Occipital lobe (tissue), 2 donors: Measurements from ENCODE around the gene PAQR8. TPM values are rescaled to one million over a fixed set of nuclear protein-coding genes. Genes with fewer than 3 reads are reported as not detected.

ENCODE experiments used
- DNase-seq: peaks from one replicate; lab custom pipeline; 2025; lab: John Stamatoyannopoulos, UW
- total RNA-seq: library from RNA; depleted of rRNA; stranded (reverse); fragments of >200 nt; gene quantifications from one replicate; pipeline ENCODE4 v1.2.3, GENCODE V29; 2014

PAQR8 gene
- total RNA-seq, 1 donor from 2014 or later, result 12.8 TPM

DNA sequence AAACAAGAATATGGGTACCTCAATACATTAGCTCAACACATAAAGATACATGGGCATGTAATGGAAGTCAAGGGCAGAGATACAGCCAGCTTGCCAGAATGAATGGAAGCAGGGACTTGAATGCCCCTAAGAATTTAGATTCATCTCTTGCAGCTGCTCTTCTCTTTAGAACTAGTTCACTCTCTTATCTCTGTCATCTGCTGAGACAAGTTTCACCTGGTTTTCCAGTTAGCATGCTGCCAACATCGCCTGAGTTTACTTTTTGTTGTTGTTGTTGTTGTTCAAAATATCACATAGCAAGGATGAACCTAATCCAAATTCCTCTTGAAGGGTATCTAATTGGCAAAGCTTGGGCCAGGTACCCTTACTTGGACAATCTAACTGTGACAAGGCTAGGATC, 14.1 kb upstream of the PAQR8 start:
- no peak for DNase-seq

DNA sequence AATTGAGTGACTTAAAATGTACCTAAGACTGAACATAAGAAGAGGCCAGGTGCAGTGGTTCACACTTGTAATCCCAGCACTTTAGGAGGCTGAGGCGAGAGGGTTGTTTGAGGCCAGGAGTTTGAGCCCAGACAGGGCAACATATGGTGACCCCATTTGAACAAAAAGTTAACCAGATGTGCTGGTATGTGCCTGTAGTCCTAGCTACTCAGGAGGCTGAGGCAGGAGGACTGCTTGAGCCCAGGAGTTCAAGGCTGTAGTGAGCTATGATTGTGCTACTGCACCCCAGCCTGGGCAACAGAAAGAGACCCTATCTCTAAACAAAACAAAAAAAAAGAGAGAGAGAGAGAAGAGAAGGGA, 10.1 kb upstream of the PAQR8 start:
- DNase-seq, result no peak

DNA sequence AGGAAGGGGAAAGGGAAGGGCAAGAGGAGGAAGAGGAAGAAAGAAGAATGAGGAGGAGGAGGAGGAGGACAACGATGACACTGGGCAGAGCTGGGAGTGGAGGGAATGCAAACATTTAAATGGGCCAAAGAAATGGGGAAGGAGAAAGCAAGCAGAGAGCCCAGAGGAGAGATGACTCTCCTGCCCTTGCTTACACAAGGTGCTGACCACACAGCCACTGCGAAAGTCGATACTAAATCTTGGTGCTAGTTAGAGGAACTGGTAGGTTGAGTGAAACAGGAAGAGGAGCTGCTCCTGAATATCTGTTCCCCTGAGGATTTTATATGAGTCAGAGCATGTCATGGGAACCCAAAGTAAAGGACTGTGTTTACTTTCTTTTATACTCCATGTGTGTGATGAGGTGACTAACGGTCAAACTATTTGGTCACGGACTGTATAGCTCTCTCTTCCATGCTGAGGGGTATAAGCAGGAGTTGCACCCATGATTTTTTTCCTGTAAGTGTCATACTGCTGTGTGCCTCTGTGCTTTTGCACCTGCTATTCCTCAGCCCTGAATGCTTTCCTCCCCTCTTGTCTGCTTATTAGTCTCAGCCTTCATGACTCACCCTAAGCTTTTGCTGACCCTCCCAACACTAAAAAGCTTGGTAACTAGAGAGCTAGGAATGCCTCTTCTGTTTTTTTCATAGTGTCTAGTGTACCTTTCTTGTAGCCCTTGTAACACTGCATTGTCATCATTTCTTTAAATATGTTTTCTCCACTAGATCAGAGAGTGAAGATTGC, 9.5 kb upstream of the PAQR8 start:
- no peak for DNase-seq

DNA sequence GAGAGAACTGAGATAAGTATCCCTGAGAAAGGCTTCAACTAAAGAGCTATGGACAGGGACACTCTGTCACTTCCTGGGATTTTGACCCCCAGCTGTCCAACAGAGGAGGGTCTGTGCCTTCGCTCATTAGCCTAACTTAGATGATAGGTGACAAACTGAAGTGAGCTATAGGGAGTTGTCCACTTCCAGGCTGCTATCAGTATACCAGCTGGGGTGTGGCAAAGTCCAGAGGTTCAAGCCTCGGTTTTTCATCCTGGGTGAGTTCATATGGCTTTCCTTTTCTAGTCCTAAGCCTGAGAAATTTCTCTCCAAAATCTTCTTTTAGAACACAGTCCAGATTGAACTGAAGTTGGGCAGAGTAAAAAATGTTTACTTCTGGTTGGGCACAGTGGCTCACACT, 5.9 kb upstream of the PAQR8 start:
- no peak for DNase-seq

DNA sequence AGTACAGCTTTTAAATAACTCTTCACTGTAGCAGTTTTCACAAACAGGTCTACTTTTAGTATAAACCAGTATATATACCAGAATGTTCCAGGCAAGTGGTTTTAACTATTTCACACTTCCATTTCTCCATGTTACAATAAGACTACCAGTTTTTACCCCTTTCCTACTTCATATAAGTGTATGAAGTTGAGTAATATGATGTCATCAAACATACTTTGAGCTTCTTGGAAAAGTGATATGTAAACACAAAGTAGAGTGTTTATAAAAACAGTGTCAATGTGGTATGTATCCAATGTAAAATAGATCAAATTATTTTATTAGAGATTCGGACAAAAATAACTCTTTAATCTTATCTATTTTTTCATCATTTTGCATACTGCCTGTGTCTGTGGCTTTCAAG, 2.5 kb upstream of the PAQR8 start:
- no peak for DNase-seq

DNA sequence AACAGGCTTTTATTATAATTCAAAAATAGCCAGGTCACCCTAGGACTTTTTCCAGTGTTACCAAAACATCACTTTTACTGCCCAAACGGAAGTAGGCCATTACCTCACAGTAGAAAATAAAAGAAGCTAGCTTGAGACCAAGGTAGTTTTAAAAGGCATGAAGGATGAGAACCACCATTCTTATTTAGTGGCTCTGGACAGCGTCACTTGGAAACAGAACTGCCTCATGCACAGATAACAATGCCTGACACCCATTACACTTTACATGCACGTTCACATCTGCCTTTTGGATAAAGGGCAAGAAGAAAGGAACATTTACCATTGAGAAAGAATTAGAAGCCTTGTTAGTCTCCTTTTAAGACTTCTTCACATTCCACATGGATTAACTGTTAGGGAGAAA, 1.9 kb upstream of the PAQR8 start:
- no peak for DNase-seq

DNA sequence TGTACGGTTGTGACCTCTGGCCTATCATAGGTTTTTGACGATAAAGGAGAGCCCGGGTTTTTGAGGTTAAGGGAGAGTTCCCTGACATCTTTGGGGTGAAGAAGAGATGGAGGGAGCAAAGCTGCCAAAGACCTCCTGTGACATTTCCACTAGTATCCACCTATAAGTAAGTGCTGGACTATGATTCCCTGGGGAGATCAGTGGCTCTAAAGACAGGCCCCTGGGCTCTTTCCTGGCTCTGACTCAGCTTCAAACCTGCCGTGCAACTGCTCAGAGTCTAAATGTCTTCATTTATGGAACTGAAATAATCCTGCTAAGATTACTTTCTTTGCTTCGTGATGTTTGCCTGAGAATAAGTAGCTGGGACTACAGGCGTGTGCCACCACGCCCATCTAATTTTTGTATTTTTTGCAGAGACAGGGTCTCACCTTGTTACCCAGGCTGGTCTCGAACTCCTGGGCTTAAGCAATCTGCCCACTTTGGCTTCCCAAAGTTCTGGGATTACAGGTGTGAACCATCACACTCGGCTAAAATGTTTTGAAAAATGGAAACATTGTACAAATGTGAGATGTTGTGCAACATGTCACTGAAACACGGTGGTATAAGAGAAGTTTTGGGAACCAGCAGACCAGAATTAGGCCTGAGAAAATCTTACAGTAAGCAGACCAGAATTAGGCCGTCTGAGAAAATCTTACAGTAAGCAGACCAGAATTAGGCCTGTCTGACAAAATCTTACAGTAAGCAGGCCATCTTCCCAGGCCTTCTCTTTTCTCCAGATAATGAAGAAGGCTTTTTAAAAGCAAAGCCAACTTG, 1.1 kb upstream of the PAQR8 start:
- DNase-seq, result no peak

DNA sequence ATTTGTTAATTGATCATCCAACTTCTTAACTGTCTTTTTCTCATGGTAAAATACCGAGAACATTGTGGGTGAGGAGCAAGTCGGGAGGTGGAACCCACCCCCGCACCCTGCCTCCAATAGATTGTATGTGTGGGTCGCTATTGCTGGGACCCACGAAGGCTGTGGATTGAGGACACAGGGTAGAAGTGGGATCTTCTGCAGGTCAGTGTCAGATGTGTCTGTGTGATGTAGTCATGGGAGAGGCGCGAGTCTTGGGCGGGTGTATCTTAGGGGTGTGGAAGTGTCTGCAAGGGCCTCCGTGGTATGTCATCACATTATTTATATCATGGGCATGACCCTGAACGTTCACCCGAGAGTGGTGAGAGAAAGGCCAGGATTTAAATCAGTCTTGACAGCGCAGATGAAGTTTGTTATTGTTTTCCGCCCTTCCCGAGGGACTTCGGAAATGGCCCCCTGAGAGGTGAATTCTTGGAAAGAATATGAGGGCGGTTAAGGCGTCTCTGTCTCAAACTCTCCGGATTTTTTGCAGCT, 472 bp upstream of the PAQR8 start:
- no peak for DNase-seq

DNA sequence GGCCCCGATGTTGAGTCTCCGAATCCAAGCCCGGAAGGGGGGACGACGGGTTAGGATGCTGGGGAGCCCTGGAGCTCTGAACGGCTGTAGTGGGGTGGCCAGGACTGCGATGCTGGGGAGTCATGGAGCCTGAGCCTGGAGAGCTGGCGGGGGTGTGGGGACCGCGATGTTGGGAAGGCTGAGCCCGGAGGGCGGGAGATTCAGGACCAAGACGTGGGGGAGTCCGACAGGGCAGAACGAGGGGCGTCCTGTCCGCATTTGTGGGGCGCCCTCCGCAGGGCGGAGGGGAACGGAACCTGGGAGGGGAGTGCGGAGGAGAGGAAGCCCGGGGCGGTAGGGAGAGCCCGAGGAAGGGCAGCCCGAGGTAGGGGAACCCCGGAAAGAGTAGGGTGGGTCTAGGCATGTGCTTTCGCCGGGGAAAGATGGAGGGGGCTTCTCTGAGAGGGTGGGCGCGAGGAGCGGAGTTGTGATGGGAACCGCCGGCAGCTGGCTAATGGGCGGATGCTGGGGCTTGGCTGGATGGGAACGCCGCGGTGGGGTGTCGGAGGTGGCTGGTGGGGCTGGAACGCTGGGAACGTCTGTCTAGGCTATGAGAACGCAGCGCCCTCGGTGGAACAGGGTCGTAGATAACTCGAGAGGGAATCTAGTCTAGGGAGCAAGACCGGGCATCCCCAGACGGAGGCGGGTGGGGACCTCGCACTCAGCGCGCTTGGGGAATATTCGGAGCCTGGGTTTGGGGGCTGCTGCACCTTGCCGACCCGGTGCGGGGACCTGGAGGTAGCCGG, 684 bp downstream of the PAQR8 start:
- DNase-seq, result peak; percentile 54

DNA sequence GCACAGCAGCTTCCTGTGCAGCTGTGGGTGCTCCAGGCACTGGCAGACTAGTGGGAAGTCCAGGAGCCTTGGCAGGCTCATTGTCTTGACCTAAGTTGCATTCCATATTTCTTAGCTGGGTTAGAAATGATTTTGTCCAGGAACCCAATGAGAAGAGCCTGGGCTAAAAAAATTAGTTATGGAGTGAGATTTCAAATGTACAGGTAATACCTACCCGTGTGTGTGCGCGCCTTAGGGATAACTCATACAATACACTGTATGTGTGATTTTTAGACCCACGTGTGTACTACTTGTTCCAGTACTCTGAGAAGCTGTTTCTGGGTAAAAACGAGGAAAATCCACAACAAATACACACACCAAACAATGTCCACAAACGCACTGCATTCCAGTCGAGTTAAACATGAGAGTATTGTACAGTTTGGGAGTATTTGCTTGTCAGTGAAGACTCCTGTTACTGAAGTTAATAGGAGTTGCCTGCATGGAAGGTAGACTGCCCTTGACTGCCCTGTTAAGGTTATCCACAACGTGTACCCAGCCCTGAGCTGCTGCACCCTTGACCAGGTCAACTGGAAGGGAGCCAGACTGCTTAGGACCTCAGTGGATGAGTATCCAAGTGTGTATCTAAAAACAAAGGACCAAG, 1.4 kb downstream of the PAQR8 start:
- no peak for DNase-seq

DNA sequence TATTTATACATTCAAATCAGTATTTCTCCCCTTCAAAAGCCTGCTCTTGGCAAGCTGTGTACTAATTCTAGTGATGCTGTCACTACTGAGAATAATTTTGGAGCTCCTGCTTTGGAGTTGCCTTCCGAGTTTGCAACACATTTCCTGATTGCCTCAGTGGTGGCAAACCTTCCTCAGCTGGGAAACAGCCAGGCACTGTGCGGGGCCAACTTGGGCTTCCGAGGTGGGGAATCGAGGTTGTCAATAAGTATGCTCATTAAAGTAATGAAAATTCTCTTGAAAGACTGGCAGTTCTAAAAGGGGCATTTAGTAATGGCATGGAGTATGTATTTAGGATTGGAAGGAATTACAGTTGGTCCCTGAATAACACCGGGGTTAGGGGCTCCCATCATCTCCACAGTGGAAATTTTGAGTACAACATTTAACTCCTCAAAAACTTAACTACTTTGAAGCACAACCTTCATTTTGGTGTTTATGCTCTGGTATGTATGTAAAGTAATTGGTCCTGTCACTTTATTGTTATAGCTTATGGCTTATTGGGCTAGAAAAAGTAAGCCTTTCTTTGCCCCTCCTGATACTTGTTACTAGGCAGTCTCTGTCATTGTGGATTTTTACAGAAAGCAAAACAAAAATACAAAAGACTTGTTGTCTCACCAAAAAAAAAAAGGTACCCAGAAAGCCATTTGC, 2.7 kb downstream of the PAQR8 start:
- peak; percentile 30 for DNase-seq

DNA sequence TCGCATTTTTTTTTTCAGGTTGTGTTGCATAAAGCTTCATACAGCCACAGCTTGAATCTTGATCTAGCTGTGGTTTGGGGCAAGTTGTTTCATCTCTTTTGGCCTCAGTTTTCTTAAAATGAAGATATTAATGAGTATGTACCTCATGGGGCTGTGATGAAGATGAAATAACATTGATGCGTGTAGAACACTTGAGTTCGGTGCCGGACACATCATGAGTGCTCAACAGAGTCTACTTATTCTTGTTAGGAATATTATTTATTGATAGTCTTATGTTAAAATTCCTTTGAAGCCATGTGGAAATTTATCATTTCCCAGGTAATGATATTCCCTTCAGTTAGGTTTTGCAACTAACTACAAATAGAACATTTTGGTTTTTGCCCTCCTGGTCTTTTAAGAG, 3.4 kb downstream of the PAQR8 start:
- no peak for DNase-seq

DNA sequence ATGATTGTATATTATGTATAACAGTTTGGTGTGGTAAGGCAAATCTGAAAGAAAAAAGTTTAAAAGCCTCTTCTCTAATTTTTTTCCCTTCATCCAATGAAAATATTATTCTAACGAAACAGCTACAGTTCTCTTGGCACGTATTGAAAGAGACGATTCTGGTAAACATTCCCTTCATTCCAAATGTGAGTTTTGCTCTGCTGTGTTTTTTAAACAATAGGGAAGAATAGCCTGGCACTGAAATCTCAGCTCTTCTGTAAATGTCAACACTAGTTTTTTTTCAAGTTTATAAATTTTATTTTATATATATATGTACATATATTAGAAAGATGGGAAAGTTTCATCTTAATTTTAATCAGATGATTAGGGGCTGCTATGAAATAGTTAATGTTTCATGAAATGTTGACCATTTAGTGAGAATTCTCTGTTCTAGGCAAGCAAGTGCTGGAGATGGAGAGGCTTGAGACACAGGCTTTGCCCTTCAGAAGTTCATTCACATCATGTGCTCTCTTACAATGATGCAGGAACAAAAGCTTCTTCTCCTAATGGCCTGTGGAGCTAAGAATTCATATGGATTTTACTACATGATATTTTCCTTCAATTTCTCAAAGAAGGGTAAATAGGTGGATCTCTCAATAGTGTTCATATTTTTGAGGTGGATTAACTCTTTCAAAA, 4.1 kb downstream of the PAQR8 start:
- DNase-seq, result no peak

DNA sequence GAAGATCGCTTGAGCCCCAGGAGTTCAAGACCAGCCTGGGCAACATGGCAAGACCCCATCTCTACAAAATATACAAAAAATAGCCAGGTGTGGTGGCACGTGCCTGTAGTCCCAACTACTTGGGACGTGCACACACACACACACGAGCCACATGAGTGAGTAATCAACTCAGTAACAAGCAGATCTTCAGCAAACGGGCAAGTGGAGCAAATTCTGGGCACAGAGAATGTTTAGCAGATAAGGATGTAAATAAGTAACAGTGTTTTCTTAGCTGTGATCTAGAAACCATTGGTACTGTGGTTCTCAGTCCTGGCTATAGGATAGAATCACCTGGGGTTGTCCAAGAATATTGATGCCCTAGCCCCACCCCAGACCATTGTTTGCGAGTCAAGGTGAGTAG, 6.1 kb downstream of the PAQR8 start:
- DNase-seq, result no peak

DNA sequence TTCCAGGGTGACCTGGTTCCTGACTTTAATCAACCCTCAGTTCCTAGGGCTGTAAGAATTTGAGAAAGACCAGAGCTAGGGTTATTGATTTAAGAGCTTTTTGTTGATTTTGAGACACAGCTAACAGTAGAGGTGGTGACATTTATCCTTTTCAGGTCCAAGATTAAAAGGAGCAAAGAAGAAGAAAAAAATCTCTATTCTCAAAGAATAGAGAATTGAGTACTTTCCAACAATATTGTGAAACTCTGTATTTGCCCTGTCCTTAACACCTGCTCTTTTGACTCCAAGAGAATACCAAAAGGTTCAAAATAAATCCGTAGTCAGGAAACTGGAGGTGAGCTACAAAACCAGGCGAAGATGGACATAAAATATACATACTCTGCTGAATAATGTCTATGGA, 7.3 kb downstream of the PAQR8 start:
- DNase-seq, result no peak

DNA sequence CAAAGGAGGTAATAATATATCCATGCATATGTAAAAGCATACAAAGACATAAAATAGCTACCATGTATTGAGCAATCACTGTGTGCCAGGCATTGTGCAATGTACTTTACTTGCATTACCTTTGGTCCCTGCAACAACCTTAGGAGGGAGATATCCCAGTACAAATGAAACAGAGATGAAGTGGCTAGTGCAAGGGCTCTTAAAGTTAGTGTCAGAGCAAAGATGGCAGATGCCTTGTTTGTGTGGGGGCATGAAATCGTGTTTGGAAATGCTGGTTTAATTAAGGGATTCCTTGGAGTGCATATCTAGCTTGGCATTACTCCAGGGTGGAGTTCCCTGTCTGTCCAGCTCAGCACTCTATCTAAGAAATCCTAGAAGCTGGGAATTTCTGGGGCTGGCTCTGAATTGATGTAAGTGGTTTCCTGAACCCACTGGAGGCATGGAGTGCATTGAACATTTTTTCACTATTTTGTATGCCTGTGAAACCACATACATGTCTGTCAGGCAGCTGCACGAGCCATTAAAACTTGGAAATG, 9.8 kb downstream of the PAQR8 start:
- DNase-seq, result no peak

DNA sequence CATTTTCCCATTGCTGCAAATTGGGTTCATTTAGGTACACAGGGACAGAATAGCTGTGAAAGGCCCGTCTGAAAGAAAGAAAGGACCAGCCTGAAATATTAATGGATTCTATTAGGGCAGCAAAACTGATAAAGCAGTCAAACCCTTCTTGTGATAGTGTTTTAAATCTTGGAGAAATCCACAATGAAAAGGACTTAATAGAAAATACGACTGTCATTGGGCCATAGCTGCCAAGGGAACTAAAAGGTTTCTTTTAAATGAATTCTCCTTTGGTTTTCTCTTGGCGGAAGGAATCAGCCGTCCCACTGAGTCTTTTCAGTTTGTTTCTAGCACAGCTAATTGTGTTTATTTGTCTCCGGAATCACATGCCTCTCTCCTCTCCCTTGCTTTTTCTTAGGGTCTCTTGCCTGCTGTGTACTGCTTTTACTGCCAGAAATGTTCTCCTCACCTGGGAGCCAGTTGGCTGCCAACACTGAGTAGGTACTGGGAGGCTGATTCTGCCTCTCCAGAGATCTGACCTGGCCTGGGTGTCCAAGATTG, 11.3 kb downstream of the PAQR8 start:
- no peak for DNase-seq

DNA sequence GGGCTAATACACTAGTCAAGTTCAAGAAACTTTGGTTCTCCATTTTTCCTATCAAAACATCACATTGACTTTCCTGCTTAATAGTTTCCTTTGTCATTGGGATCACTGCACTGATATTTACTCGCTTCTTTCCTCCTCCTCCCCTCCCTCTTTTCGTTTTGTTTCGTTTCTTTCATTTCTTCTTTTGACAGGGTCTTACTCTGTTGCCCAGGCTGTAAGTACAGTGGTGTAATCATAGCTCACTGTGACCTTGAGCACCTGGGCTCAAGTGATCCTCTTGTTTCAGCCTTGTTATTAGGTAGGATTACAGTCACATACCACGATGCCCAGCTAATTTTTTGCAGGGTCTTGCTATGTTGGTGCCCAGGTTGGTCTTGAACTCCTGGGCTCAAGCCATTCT, 12.3 kb downstream of the PAQR8 start:
- no peak for DNase-seq

DNA sequence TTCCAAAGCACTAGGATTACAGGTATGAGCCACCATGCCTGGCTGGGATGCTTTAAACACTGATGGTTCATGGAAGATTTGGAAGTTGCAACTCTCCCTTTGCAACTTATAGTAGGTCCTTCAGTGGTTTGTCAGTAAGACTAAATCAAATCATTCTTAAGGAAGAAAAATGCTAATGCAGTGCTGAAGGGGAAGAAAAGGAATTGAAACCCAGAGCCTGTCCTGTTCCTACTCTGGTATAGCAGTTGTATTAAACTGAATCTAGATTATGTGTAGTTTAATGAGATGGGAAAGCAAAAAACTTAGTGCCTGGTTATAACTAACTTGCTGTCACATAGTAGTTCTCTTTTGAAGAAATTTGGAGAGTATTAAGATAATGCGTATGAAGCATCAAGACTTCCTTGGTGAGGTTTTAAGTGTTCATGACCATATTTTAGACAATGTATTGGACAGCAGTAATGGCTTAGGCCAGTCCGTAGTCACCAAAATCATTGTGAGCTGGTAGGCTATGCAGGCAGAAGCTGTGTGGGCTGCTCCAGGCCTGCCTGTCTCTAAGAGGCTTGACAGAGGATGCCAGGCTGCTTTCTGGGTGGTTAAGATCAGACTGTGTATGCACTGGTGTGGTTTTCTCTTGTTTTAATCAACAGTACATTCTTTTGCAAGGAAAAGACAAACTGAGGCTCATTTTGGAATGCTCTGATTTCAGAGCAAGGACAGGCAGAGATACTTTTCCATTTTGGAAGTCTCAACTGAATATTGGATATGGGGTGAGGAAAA, 14.0 kb downstream of the PAQR8 start:
- no peak for DNase-seq
